CD4-positive, alpha-beta T cell treated with Interleukin-6 for 4 hours (primary cell): ENCODE results near the gene TGFBR2.

Source experiments
- DNase-seq: peaks from one replicate; pipeline ENCODE4 v3.0.0-alpha.2; 2020; ENCODE audit warnings: mixed read lengths

Gene TGFBR2

DNA sequence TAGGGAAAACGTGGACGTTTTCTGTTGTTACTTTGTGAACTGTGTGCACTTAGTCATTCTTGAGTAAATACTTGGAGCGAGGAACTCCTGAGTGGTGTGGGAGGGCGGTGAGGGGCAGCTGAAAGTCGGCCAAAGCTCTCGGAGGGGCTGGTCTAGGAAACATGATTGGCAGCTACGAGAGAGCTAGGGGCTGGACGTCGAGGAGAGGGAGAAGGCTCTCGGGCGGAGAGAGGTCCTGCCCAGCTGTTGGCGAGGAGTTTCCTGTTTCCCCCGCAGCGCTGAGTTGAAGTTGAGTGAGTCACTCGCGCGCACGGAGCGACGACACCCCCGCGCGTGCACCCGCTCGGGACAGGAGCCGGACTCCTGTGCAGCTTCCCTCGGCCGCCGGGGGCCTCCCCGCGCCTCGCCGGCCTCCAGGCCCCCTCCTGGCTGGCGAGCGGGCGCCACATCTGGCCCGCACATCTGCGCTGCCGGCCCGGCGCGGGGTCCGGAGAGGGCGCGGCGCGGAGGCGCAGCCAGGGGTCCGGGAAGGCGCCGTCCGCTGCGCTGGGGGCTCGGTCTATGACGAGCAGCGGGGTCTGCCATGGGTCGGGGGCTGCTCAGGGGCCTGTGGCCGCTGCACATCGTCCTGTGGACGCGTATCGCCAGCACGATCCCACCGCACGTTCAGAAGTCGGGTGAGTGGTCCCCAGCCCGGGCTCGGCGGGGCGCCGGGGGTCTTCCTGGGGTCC, at the start of gene TGFBR2:
Gene TGFBR2 (plus strand): TSS at position 301 of the 731 bp plus-strand sequence. CDS start 283 bp downstream, at position 584.
- peak; percentile 89 for DNase-seq

DNA sequence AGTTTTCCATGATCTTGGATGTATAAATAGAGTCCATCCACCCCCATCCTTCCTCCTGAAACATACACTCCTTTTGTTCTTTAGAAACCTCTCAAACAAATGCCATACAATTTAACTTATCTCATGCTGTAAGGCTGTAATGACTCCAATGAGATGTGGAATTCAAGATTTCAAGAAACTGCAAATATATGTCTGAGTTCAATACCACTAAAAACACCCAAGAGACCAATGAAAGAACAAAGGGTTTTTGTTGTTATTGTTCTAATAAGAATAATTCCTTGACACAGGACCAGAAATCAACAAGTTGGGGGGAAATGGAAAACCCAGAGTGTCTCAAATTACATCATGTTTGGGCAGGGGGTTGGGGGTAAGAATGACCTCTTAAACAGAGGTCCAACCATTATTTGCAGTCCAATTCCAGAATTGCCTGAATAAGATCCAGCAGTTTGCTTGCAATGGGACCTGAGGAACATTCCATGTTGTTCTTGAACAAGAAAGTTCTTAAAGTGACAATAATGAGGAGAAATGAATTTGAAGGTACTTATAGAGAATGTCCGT, 48.6 kb upstream of the TGFBR2 start:
- no peak for DNase-seq

DNA sequence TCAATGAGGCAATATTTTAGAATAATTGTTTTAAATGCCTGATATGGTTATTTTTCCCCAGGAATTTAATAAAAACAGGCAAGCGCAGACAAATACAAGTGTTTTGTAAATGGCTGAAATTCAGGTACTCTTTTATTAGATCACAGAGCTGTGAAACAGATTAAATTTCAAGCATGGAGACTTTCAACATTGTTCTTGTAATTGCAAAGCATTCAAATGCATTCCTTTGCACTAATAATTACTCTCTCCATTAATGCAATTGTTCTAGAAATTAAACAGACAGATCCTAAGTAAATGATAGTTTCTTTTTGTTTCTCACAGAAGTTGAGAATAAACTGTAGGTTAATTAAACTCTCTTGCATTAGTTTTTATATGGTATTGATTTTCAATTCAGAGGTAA, 42.4 kb upstream of the TGFBR2 start:
- no peak for DNase-seq

GRCh38 chr3:30567139-30567753, 39.2 kb upstream of the TGFBR2 start:
- DNase-seq: no peak

GRCh38 chr3:30576946-30577345, 29.5 kb upstream of the TGFBR2 start:
- DNase-seq: no peak

GRCh38 chr3:30577788-30578187, 28.6 kb upstream of the TGFBR2 start:
- DNase-seq: no peak

GRCh38 chr3:30578479-30578878, 27.9 kb upstream of the TGFBR2 start:
- no peak for DNase-seq

DNA sequence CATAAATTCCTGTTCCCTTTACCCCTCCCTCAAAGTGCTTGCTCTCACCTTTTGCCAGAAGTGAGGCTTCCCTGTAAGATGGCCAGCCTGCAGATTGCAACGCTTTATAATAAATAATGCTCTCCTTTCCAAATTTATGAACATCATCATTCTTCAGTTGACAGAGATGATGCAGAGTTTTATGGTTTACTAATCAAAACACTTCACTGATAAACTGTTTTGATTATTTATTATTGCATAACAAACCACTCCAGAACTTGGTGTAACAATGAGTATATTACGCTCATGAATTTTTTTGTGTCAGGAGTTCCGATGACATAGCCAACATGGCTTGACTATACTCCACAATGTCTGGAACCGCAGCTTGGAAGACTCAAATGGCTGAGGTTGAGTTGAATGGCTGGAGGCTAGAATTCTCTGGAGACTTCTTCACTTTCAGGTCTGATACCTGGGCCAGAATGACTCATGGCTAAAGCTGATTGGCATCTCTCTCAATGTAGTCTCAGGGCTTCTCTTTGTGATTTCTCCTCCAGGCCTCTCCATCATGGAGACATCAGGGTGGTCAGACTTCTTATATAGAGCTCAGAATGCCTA, 27.3 kb upstream of the TGFBR2 start:
- no peak for DNase-seq

- no peak for DNase-seq
These were observed 25.3 kb upstream of the TGFBR2 start for GRCh38 chr3:30581067-30581585.

- DNase-seq: no peak
These were observed 24.4 kb upstream of the TGFBR2 start for GRCh38 chr3:30581982-30582381.

DNA sequence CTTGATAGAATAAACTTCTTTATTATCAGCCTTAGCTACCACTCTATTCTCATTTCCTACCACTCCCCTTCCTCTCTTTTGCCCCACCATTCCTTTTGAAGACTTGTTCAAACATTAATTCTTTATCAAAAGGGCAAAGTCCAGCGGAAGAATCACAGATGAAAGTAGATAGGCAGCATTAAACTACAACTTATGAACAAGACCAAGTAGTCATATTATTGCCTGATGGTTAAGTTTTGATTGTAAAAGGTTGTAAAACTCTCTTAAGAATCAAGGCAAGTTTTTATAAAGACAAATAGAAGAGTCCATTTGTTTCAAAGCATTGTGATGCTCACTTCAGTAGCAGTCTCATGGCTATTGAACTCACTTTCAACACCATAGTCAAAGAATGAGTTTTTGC, 22.4 kb upstream of the TGFBR2 start:
- no peak for DNase-seq

DNA sequence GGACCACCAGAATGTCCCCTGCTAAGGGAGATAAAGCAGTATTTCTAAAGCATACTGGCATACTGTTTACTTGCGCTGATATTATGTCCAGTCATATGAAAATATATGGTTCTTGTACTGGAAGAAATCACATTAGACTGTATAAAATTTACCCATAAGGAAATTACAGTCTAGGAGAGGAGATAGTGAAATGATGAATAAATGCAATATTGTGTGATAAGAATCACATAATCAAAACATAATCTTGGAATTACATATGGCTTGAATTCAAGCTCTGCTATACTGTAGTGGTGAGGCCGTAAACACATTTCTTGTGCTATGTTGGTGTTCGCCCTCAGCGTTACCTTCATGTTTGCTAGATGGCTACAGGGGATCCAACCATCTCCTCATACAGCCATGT, 20.7 kb upstream of the TGFBR2 start:
- no peak for DNase-seq

GRCh38 chr3:30586096-30586805, 20.1 kb upstream of the TGFBR2 start:
- DNase-seq: no peak

- DNase-seq: no peak
These were observed 19.5 kb upstream of the TGFBR2 start for GRCh38 chr3:30586806-30587486.

DNA sequence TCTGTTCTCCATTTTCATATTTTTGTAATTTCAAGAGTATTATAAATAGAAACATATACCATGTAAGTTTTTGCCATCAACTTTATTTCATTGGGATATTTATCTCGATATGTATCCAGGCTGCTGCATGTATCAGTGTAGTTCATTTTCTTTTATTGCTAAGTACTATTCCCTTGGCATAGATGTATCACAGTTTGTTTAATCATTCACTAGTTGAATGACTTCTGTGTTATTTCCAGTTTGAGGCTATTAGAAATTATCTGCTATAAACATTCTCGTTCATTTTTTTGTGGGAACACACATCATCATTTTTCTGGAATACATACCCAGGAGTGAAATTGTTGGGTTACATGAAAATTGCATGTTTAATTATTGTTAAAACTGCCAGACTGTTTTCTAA, 18.5 kb upstream of the TGFBR2 start:
- DNase-seq: no peak

DNA sequence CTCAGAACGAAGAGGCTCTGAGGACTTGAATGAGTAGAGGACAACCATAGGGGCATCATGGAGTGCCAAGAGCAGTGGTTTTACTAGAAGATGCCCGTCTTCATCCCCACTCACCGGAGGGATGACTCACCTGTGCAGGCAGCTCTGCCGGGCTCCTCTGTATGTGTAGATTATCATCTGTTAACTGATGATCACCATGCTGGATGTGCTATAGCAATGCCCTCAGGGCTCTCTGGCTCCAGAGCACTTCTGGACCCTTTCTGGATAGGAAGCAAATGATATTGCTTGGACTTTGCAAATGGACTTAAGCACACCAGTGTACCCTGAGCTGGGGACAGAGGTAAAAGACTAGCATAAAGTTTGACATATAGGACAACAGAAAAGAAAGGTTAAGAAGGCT, 10.2 kb upstream of the TGFBR2 start:
- DNase-seq: no peak

DNA sequence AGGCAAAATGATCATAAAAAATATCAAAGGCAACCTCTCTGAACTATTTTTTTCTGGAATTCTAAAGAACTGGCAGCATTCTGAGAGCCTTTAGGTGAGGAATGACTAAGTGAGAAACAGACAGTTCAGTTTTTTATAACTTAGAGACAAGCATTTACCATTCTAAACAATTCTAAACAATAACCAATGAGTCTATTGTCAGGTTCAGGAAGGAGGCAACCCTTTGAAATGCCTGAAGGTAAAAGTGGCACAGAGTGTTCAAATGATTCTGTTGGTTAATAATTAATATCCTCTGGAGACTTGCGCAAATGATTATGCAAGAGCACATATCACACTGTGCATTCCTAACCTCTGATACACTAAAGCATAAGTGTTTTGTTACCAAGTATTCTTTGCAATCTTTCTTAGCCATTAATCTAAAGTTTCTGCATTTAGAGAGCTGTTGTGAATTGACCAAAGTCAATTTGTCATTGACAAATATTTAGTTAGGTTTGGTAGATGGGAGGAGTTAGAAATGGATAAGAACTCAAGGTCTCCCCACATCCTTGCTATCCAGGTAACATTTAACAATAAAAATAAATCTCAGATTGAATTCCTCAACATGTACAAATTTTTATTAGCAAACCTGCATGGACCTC, 9.2 kb upstream of the TGFBR2 start:
- no peak for DNase-seq

GRCh38 chr3:30597769-30598134, 8.6 kb upstream of the TGFBR2 start:
- DNase-seq: no peak

DNA sequence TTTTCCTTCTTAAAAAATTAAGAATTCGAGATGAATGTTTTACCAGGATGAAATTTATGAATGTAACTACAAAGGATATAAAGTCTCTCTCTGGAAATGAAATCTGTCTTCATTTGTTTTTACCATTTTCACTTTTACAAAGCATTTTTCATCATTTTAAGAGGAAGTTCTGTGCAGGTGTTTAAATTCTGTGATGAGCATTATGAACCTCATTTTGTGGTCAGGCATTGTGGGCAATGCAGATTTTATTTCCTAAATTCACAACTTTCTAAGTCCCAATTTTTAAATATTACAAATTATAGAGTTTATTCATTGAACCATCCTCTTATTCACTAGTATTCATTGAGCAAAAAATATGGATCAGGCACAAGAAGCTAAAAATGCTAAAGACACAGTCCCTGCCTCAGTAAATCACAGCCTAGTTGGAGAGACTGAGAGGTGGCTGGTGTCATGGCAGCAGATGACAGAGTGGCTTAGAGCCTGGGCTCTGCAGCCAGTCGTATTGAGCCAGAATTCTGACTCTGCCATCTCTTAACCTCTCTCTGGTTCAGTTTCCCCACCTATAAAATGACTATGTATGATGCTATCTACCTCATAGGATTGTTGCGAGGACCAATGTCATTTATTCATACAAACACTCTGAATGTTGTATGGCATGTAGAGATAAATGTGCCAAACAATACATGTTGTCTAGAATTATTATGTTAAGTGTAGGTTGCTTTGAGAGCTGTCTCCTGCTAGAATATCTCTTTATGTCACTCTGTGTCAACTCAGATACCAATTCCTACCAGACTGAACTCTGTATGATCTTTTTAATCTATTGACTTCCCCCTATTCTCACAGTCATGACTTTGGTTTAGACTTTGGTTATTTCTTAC, 7.5 kb upstream of the TGFBR2 start:
- peak; percentile 16 for DNase-seq

DNA sequence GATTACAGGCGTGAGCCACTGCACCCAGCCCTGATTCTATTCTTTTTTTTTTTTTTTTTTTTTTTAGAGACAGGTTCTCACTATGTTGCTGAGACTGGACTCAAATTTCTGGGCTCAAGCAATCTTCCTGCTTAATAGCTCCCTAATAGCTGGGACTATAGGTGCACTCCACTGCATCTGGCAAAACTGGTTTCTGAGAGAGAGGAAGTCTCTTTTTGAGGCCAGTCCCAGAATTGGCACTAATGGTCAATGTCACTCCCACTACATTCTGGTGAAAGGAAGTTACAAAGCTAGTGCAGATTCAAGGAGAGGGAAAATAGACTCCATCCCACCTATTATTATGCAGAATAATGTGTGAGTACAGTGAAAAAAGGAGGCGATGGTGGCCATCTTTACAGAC, 5.8 kb upstream of the TGFBR2 start:
- no peak for DNase-seq

- DNase-seq: peak; percentile 21
These were observed 3.5 kb upstream of the TGFBR2 start for GRCh38 chr3:30602946-30603345.
